ENCODE results near the gene WDR70. TPM values are rescaled to one million over a fixed set of nuclear protein-coding genes. Genes with fewer than 3 reads are reported as not detected.

WDR70 gene
- total RNA-seq, 6 experiments from 2014 or later, result 24.0 to 29.7 (median 26.0) TPM

- no peak for DNase-seq
- no peaks in the 10 kb centered on the region for H3K27me3 Mint-ChIP-seq (ENCODE audit: insufficient read depth)
These were observed 191.5 kb downstream of the WDR70 start for GRCh38 chr5:37570597-37570996.

GRCh38 chr5:37571985-37572384, 192.9 kb downstream of the WDR70 start:
- Mint-ChIP-seq H3K36me3 (ENCODE audit: low read depth) (peaks cover 15% of the 10 kb centered on the region; the same call in 1 of the 2 replicates), H3K27me3 (ENCODE audit: insufficient read depth) (no peaks in the 10 kb centered on the region), H3K4me1 (ENCODE audit: low read depth) (peaks cover 10% of the 10 kb centered on the region), H3K27ac (no peak overlapping the region), H3K9me3 (no peaks in the 10 kb centered on the region), H3K4me3 (no peak overlapping the region)
- no peak for DNase-seq
- no peak for TF ChIP-seq CTCF (IDR thresholded peaks at IDR 0.05)

More at GRCh38 chr5:37570597-37570996, 191.5 kb downstream of the WDR70 start:
- Mint-ChIP-seq H3K4me1 (ENCODE audit: low read depth) (peaks cover 13% of the 10 kb centered on the region), H3K9me3 (no peaks in the 10 kb centered on the region), H3K27ac (no peak overlapping the region), H3K4me3 (no peak overlapping the region), H3K36me3 (ENCODE audit: low read depth) (peaks cover 15% of the 10 kb centered on the region; the same call in 1 of the 2 replicates)
- no peak for TF ChIP-seq CTCF (IDR thresholded peaks at IDR 0.05)

GRCh38 chr5:37575541-37576489, 196.7 kb downstream of the WDR70 start:
- no peaks in the 10 kb centered on the region for H3K27me3 Mint-ChIP-seq (ENCODE audit: insufficient read depth)
- H3K36me3 Mint-ChIP-seq (ENCODE audit: low read depth), result peaks cover 15% of the 10 kb centered on the region; the same call in 1 of the 2 replicates
- no peaks in the 10 kb centered on the region for H3K4me1 Mint-ChIP-seq (ENCODE audit: low read depth)
- H3K27ac Mint-ChIP-seq, result no peak overlapping the region
- no peak for DNase-seq
- no peak overlapping the region for H3K4me3 Mint-ChIP-seq
- H3K9me3 Mint-ChIP-seq, result no peaks in the 10 kb centered on the region
- no peak for TF ChIP-seq CTCF (IDR thresholded peaks at IDR 0.05)

- Mint-ChIP-seq H3K4me1 (ENCODE audit: low read depth) (no peaks in the 10 kb centered on the region), H3K36me3 (ENCODE audit: low read depth) (peaks cover 15% of the 10 kb centered on the region; the same call in 1 of the 2 replicates), H3K4me3 (no peak overlapping the region), H3K27me3 (ENCODE audit: insufficient read depth) (no peaks in the 10 kb centered on the region), H3K27ac (no peak overlapping the region), H3K9me3 (no peaks in the 10 kb centered on the region)
- no peak for DNase-seq
- no peak for TF ChIP-seq CTCF (IDR thresholded peaks at IDR 0.05)
These were observed 197.4 kb downstream of the WDR70 start for GRCh38 chr5:37576552-37576951.

GRCh38 chr5:37578176-37578575, 199.1 kb downstream of the WDR70 start:
- no peak for DNase-seq
- Mint-ChIP-seq H3K9me3 (no peaks in the 10 kb centered on the region), H3K27ac (no peak overlapping the region), H3K4me3 (no peak overlapping the region), H3K36me3 (ENCODE audit: low read depth) (peaks cover 15% of the 10 kb centered on the region; the same call in 1 of the 2 replicates), H3K27me3 (ENCODE audit: insufficient read depth) (no peaks in the 10 kb centered on the region), H3K4me1 (ENCODE audit: low read depth) (no peaks in the 10 kb centered on the region)
- no peak for TF ChIP-seq CTCF (IDR thresholded peaks at IDR 0.05)
